ENCODE measurements around the gene FAM118A.
"Not testable (repeated sequence)": the region's sequence is repeated elsewhere in the genome, so short reads cannot be mapped to it uniquely, and the experiment has no call there.

The FAM118A gene

GRCh38 chr22:45309422-45310227 is at the start of gene FAM118A:
TSS of gene FAM118A (plus strand) at chr22:45309934. CDS start at chr22:45322380, 12,446 bp downstream.
- peak; percentile 84 to 96 for DNase-seq (ENCODE audit: low read depth in 2 of 2)

- DNase-seq (ENCODE audit: low read depth in 2 of 2): not testable (repeated sequence)
Measured at GRCh38 chr22:45260395-45260759, 49.4 kb upstream of the FAM118A start.

GRCh38 chr22:45261407-45262088 is 48.2 kb upstream of the FAM118A start:
- DNase-seq (ENCODE audit: low read depth in 2 of 2): no peak

DNA sequence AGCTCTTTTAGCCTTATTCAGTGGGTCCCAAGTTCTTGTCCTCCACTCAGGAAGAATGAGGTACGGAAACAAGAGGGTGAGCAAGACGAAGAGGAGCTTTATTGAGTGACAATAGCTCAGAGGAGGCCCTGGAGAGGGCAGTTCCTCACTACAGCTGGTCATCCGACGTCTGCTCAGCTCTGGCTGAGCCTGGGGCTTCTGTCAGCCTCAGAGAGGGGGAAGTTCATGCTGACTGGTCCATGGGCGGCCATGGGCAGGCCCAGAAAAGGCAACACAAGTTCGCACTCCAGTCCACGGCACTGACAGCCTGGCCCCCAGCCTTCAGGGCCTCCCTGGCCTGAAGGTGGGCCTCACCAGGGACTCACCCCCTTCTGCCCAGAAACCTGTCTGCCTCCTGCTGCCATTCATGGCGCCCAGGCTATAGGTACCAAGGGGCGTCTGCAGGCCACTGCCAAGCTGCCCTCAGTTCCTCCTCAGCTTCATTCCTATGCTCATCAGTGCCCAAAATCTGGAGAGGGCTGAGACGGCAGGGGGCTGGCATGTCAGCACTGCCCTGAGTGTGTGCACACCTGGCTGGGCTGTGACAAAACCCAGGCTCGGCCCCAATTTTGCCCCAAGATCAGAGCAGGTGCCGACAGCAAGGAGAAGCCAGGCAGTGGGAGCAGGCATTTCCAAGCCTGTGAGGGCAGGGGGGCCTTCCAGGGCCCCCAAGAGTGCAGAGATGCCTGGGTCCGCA is 47.4 kb upstream of the FAM118A start:
- no peak for DNase-seq (ENCODE audit: low read depth in 2 of 2)

- no peak for DNase-seq (ENCODE audit: low read depth in 2 of 2)
Measured at GRCh38 chr22:45262931-45263462, 46.7 kb upstream of the FAM118A start.

DNA sequence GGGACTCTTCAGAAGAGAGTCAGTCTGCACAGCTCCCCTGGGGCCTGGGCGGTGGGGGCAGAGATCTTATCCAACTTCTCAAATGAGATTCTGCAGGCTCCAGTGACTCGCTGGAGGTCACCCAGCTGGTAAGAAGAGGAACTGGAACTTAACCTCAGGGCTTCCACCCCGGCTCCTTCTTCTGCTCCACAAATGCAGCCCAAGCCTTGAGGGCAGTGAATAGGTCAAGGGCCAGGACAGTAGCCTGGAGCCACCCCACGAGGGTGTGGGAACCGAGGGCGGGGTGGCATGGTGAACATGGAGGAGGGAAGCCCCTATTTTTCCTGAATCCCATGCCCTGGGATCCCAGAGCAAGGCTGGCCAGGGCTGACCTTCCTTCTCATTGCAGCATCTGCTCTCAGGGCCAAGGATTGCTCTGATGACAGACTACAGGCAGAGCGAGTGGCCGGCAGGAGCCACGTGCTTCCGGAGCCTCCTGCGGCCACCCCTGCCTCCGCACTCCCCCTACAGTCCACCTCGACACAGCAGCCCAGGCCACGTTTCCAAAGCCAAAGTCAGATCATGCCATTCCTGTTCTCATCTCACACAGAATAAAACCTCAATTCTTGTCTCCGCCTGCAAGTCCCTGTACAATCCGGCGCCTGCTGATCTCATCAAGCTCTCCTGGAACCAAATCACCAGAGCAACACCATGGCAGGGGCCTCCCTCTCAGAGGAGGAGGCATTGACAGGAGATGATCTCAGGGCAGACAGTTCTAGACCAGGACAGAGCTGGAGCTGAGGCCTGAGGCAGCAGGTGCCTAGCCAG is 46.1 kb upstream of the FAM118A start:
- no peak for DNase-seq (ENCODE audit: low read depth in 2 of 2)

DNA sequence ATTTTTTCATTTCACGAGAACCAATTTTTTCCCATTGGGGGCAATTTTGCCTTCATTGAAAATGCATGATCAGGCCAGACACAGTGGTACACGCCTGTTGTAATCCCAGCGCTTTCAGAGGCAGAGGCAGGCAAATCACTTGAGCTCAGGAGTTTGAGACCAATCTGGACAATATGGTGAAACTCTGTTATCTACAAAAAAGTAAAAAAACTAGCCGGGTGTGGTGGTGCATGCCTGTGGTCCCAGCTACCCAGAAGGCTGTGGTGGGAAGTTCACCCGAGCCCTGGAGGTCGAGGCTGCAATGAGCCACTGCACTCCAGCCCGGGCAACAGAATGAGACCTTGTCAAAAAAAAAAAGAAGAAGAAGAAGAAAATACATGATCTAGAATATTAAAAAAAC is 44.2 kb upstream of the FAM118A start:
- DNase-seq (ENCODE audit: low read depth in 2 of 2): no peak

- no peak for DNase-seq (ENCODE audit: low read depth in 2 of 2)
Measured at GRCh38 chr22:45268167-45268957, 41.4 kb upstream of the FAM118A start.

DNA sequence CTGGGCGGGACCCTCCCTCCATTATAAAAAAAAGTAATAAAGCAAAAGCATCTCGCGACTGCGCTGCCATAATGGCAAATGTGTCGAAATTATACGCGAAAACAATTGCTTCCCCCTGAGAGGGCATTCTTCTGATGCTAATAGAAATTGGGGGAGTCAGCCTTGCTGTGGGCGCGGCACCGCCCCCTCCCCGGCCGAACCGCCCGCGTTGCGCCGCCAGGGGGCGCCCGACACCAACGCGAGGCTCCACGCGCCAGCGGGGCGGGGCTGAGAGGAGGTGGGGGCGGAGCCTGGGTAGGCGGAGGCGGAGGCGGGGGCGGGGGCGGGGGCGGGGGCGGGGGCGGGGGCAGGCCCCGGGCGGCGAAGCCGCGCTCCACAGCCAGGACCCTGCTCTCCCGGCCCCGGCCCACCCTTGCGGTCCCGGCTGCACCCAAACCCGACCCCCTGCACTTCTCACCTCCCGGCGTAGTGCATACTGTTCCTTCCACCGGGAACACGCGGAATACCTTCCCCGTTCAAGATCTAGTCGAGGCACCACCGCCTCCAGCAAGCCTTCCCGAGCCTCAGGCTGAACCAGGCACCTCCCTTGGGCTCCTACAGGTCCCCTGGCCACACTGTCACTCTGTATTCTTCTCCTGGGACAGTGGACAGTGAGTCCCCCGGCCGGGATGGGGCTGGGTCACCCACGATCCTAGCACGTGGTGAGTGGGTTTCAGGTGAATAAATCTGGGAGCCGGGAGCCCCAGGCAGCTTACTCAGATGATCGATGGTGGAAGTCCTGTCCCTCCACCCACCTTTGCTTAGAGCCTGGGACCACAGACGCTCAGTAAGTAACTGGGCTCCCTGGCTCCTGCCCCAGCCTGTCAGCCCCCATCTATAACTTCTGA is 40.5 kb upstream of the FAM118A start:
- DNase-seq (ENCODE audit: low read depth in 2 of 2): peak; percentile 65 to 74

- DNase-seq (ENCODE audit: low read depth in 2 of 2): no peak
Measured at GRCh38 chr22:45270095-45271020, 39.4 kb upstream of the FAM118A start.

GRCh38 chr22:45271667-45272201 is 38.0 kb upstream of the FAM118A start:
- no peak for DNase-seq (ENCODE audit: low read depth in 2 of 2)

DNA sequence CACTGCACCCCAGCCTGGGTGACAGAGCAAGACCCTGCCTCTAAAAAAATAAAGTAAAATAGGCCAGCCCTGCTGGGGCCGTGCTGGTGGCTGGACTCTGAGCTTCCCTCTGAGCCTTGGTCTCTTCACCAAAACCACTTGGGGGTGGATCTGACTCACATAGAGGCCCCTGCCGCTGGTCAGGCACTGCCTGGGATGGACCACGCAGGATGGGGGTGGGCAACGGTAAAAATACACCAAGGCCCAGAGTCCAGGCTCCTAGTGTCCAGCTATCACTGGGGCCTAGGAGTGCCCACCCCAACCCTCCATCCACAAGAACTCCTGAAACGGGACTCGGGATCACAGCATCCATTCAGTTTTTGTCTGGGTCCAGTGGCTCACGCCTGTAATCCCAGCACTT is 37.2 kb upstream of the FAM118A start:
- DNase-seq (ENCODE audit: low read depth in 2 of 2): no peak

- DNase-seq (ENCODE audit: low read depth in 2 of 2): no peak
Measured at GRCh38 chr22:45273452-45274075, 36.2 kb upstream of the FAM118A start.

GRCh38 chr22:45276507-45277105 is 33.1 kb upstream of the FAM118A start:
- no peak for DNase-seq (ENCODE audit: low read depth in 2 of 2)

- not testable (repeated sequence) for DNase-seq (ENCODE audit: low read depth in 2 of 2)
Measured at GRCh38 chr22:45277720-45278119, 32.0 kb upstream of the FAM118A start.

DNA sequence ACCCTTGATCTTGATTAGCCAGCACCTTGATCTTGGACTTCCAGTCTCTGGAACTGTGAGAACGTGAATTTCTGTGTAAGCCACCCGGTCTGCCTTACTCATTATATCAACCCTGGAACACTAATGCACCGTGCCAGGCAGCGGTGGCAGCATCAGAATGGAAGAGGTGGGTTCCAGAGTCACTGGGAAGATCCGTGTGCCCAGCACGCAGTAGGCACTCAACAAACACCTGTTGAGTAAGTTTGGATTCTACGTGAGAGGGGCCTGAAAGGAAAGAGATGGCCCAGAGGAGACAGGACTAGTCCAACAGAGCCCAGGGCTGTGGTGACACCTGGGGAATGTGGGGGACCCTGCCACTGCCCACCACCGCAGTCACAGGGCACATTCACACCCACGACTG is 31.6 kb upstream of the FAM118A start:
- DNase-seq (ENCODE audit: low read depth in 2 of 2): no peak

GRCh38 chr22:45280587-45280980 is 29.1 kb upstream of the FAM118A start:
- no peak for DNase-seq (ENCODE audit: low read depth in 2 of 2)

Measured in stimulated activated CD8-positive, alpha-beta memory T cell treated with anti-CD3 and anti-CD28 coated beads, Interleukin-15, amount 100 ng/mL, for 4 hours (primary cell).